Endothelial cell (in vitro differentiated cells): Measurements from ENCODE around the gene CCDC152. TPM values are rescaled to one million over a fixed set of nuclear protein-coding genes. Genes with fewer than 3 reads are reported as not detected.

ENCODE experiments used
- DNase-seq: peaks from one replicate; pipeline ENCODE4 v3.0.0; 2021; ENCODE audit warnings: low spot score
- H3K27ac Mint-ChIP-seq: one replicate; pipeline ENCODE4 v1.8.0; 2021; ENCODE audit warnings: mixed read lengths, inconsistent platforms; ENCODE audit not compliant: unreplicated experiment
- H3K27me3 Mint-ChIP-seq: one replicate; pipeline ENCODE4 v1.8.0; 2021; ENCODE audit warnings: mild to moderate bottlenecking, moderate library complexity, mixed read lengths, inconsistent platforms; ENCODE audit not compliant: unreplicated experiment
- H3K36me3 Mint-ChIP-seq: one replicate; pipeline ENCODE4 v1.8.0; 2021; ENCODE audit warnings: mild to moderate bottlenecking, low read depth, mixed read lengths, inconsistent platforms; ENCODE audit not compliant: unreplicated experiment
- H3K4me1 Mint-ChIP-seq: one replicate; pipeline ENCODE4 v1.8.0; 2021; ENCODE audit warnings: mild to moderate bottlenecking, mixed read lengths, inconsistent platforms; ENCODE audit not compliant: unreplicated experiment
- H3K4me3 Mint-ChIP-seq: one replicate; pipeline ENCODE4 v1.8.0; 2021; ENCODE audit warnings: mild to moderate bottlenecking, mixed read lengths, inconsistent platforms; ENCODE audit not compliant: unreplicated experiment
- H3K9me3 Mint-ChIP-seq: one replicate; pipeline ENCODE4 v1.8.0; 2021; ENCODE audit warnings: mixed read lengths, inconsistent platforms; ENCODE audit not compliant: unreplicated experiment
- total RNA-seq: library from RNA; stranded (reverse); fragmentation: NEBNext Ultra II Directional; extraction: Animal tissue kit (Norgen Biotek cat#: 25700); gene quantifications from one replicate; pipeline ENCODE4 v1.2.1, GENCODE V29; 2021; ENCODE audit not compliant: unreplicated experiment
- TF ChIP-seq, protein P1 (sequence below): fragments of 200-600 bp; sonication (generic); IDR thresholded peaks from one replicate; pipeline ENCODE4 v1.5.0; 2021; ENCODE audit warnings: antibody characterized with exemption; ENCODE audit not compliant: unreplicated experiment

The CCDC152 gene
- total RNA-seq, 1 donor from 2014 or later = 2.8 TPM

DNA sequence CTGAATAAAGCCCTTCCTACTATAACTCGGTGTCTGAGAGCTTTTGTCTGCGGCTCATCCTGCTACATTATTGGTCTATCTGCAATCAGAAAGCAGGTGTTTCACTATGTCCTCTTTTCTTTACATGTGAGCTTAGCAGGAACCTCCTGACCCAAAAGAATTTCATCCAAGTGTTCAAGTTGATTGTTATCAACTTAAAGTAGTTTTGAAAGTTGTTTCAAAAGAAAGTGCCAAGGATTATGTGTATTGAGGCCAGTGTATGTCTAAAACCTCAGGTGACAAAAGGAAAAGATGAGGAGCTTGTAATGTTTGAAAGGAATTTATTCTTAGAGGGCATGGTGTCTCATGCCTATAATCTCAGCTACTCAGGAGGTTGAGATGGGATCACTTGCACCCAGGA lies 63.1 kb downstream of the CCDC152 start:
- TF ChIP-seq, protein P1, sequence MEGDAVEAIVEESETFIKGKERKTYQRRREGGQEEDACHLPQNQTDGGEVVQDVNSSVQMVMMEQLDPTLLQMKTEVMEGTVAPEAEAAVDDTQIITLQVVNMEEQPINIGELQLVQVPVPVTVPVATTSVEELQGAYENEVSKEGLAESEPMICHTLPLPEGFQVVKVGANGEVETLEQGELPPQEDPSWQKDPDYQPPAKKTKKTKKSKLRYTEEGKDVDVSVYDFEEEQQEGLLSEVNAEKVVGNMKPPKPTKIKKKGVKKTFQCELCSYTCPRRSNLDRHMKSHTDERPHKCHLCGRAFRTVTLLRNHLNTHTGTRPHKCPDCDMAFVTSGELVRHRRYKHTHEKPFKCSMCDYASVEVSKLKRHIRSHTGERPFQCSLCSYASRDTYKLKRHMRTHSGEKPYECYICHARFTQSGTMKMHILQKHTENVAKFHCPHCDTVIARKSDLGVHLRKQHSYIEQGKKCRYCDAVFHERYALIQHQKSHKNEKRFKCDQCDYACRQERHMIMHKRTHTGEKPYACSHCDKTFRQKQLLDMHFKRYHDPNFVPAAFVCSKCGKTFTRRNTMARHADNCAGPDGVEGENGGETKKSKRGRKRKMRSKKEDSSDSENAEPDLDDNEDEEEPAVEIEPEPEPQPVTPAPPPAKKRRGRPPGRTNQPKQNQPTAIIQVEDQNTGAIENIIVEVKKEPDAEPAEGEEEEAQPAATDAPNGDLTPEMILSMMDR = no peak
- peaks cover 2% of the 10 kb centered on the region for H3K27me3 Mint-ChIP-seq
- no peak for DNase-seq
- no peak overlapping the region for H3K4me3 Mint-ChIP-seq
- H3K4me1 Mint-ChIP-seq = no peaks in the 10 kb centered on the region
- no peaks in the 10 kb centered on the region for H3K36me3 Mint-ChIP-seq
- no peaks in the 10 kb centered on the region for H3K9me3 Mint-ChIP-seq
- no peak overlapping the region for H3K27ac Mint-ChIP-seq

DNA sequence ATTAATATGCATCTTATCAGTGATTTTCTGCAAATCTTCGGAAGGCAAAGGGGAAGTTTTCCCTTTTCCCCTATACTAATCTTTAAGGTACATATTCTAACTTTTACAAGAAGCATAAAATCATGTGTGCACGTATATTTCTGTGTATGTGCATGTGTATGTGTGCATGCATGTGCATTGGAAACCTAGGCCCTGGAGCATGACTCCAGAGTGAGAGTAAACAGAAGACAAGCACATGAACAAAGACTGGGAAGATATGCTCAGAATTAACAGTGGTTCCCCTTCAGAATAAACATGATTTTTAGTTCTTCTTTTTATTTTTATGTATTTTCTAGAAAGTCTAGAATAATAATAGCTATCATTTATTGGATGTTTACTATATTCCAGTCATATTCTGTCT lies 65.9 kb downstream of the CCDC152 start:
- H3K27me3 Mint-ChIP-seq = peaks cover 2% of the 10 kb centered on the region
- TF ChIP-seq, protein P1 = no peak
- H3K9me3 Mint-ChIP-seq = no peaks in the 10 kb centered on the region
- no peaks in the 10 kb centered on the region for H3K4me1 Mint-ChIP-seq
- H3K36me3 Mint-ChIP-seq = no peaks in the 10 kb centered on the region
- no peak for DNase-seq
- no peak overlapping the region for H3K4me3 Mint-ChIP-seq
- no peak overlapping the region for H3K27ac Mint-ChIP-seq

GRCh38 chr5:42824347-42824976 lies 67.8 kb downstream of the CCDC152 start:
- peaks cover 3% of the 10 kb centered on the region for H3K27me3 Mint-ChIP-seq
- no peak overlapping the region for H3K27ac Mint-ChIP-seq
- TF ChIP-seq, protein P1 = no peak
- H3K4me3 Mint-ChIP-seq = no peak overlapping the region
- no peaks in the 10 kb centered on the region for H3K4me1 Mint-ChIP-seq
- no peaks in the 10 kb centered on the region for H3K9me3 Mint-ChIP-seq
- H3K36me3 Mint-ChIP-seq = no peaks in the 10 kb centered on the region
- DNase-seq = no peak

DNA sequence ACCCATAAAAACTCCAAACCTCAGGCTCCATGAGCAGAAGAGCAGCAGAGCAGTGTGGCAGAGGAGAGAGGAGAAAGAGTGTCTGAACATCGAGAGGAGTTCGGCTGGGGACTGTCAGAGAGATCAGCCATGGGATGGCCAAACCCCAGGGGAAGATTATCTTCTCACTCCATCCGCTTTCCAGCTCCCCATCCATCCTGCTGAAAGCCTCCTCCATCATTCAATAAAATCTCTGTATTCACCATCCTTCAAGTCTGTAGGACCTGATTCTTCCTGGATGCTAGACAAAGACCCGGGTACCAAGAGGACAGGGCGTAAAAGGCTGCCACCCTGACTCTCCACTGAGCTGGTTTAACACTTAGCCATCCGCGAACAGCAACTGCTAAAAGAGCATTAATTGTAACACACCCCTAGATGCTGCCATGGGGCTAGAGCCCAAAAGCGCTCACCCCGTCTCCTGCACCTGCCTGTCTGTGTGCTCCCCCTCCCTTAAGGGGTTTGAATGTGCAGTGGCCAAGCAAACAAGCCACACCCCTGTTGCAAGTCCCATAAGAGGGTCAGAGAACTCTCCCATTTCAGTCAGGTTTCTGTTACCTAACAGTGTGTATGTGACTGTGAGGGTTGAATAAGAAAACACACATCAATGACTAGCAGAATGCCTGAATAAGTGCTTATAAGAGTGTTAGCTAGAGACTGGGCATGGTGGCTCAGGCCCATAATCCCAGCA lies 69.0 kb downstream of the CCDC152 start:
- H3K27ac Mint-ChIP-seq = no peak overlapping the region
- TF ChIP-seq, protein P1 = no peak

DNA sequence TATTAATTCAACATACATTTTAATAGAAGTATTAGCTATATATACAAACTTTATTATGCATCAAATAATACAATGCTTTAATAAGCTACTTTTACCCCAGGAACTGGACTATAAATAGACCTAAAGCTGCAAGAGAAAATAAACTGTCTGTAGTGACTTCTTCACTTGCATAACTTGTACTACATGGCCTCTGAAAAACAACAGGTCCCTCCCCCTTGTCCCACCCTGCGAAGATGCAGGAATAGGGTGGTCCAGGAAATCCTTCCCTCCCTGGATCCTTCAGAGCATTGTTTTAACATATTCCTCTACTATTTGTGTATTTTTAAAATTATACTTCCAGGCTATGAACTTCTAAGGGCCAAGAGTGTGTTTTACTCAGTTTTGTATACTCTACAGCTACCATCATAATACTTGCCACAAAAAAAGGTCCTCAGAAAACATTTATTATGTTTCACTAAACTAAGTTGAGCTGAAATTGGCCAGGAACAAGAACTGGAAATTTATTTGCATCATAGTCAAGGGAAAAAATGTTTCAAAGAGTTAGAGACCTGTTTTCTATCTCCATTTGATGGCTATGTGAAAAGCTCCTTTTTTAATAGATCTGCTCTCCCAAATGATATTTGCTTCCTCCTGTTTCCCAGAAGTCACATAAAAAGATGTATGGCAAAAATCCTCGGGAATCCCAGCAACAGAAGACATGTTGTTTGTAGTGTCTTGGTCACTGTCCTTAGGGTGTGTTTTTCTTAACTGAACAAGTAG lies 70.3 kb downstream of the CCDC152 start:
- no peak overlapping the region for H3K27ac Mint-ChIP-seq
- peaks cover 7% of the 10 kb centered on the region for H3K27me3 Mint-ChIP-seq
- no peaks in the 10 kb centered on the region for H3K36me3 Mint-ChIP-seq
- H3K4me1 Mint-ChIP-seq = no peaks in the 10 kb centered on the region
- TF ChIP-seq, protein P1 = no peak
- no peak overlapping the region for H3K4me3 Mint-ChIP-seq
- DNase-seq = no peak
- H3K9me3 Mint-ChIP-seq = no peaks in the 10 kb centered on the region

More for the DNA sequence above, 69.0 kb downstream of the CCDC152 start:
- H3K4me3 Mint-ChIP-seq = no peak overlapping the region
- no peaks in the 10 kb centered on the region for H3K36me3 Mint-ChIP-seq
- H3K9me3 Mint-ChIP-seq = no peaks in the 10 kb centered on the region
- DNase-seq = no peak
- no peaks in the 10 kb centered on the region for H3K4me1 Mint-ChIP-seq
- peaks cover 4% of the 10 kb centered on the region for H3K27me3 Mint-ChIP-seq
